K562 (cell line): ENCODE data around the gene CTXN1. TPM values are rescaled to one million over a fixed set of nuclear protein-coding genes. Genes with fewer than 3 reads are reported as not detected.

Experiments used
- BMI1 ChIP-seq: fragments of 150-350 bp; IDR thresholded peaks from 2 replicates; pipeline ENCODE4 v1.6.1; 2014; ENCODE audit warnings: low read length
- CBX3 ChIP-seq, 2 experiments: IDR thresholded peaks; 1 replicate in 1 of 2; 2 replicates in 1 of 2; pipeline ENCODE4 v1.6.1; 2012; ENCODE audit warnings: inconsistent platforms in 2 of 2, low read length in 2 of 2, borderline replicate concordance in 1 of 2, control low read depth in 1 of 2
- CTBP1 ChIP-seq: fragments of 450-650 bp; IDR thresholded peaks from 2 replicates; pipeline ENCODE4 v1.6.1; 2016; ENCODE audit warnings: borderline replicate concordance
- FOS ChIP-seq: IDR thresholded peaks from 3 replicates; pipeline ENCODE4 v1.6.1; 2011; ENCODE audit not compliant: insufficient read length; ENCODE audit errors: extremely low read depth
- GATAD2B ChIP-seq: fragments of 450-650 bp; IDR thresholded peaks from 2 replicates; pipeline ENCODE4 v1.6.1; 2017; ENCODE audit warnings: mild to moderate bottlenecking, borderline replicate concordance
- KLF1 ChIP-seq: fragments of 450-650 bp; IDR thresholded peaks from 2 replicates; pipeline ENCODE4 v1.6.1; 2016; ENCODE audit warnings: missing genetic modification characterization, missing compliant biosample characterization
- MAZ ChIP-seq, 2 experiments: fragments of 450-650 bp in 1 of 2; sonication (generic) in 1 of 2; formaldehyde crosslinking; IDR thresholded peaks in 1 of 2; conservative IDR thresholded peaks in 1 of 2; 2 replicates each; pipeline versions ENCODE4 v1.4.0 to v1.5.0; 2020; ENCODE audit warnings: mild to moderate bottlenecking in 1 of 2, missing genetic modification reagents in 1 of 2
- NFIC ChIP-seq: fragments of 450-650 bp; IDR thresholded peaks from 2 replicates; pipeline ENCODE4 v1.6.1; 2017; ENCODE audit warnings: mild to moderate bottlenecking, inconsistent platforms
- POLR2A ChIP-seq: fragments of 450-650 bp; conservative IDR thresholded peaks from 2 replicates; pipeline ENCODE4 v1.6.1; 2016
- TAF1 ChIP-seq: IDR thresholded peaks from 2 replicates; pipeline ENCODE4 v1.6.1; 2011; ENCODE audit warnings: mild to moderate bottlenecking, low read length, moderate library complexity; ENCODE audit not compliant: insufficient read depth, control insufficient read depth, severe bottlenecking; ENCODE audit errors: extremely low read depth
- ZC3H4 ChIP-seq: sonication (generic); formaldehyde crosslinking; IDR thresholded peaks from 2 replicates; pipeline ENCODE4 v1.9.0; 2021; ENCODE audit warnings: missing genetic modification reagents, borderline replicate concordance
- ZFPM2 ChIP-seq: fragments of 250-450 bp; sonication (Bioruptor Pico); IDR thresholded peaks from 2 replicates; pipeline ENCODE4 v1.5.1; 2022; ENCODE audit warnings: mild to moderate bottlenecking
- ZNF224 ChIP-seq: sonication (generic); formaldehyde crosslinking; IDR thresholded peaks from 2 replicates; pipeline ENCODE4 v1.8.0; 2022; ENCODE audit warnings: mild to moderate bottlenecking, missing genetic modification reagents
- ZSCAN32 ChIP-seq: fragments of 450-650 bp; formaldehyde crosslinking; IDR thresholded peaks from 2 replicates; pipeline ENCODE4 v1.4.0; 2020; ENCODE audit warnings: mild to moderate bottlenecking, moderate library complexity
- polyA plus RNA-seq, 8 experiments: library from polyadenylated mRNA; depleted of rRNA in 4 of 8; stranded (reverse) in 5 of 8; unstranded in 3 of 8; fragments of >200 nt; fragmentation: Nextera tagmentation in 2 of 8; fragmentation: Illumina TruSeq in 1 of 8; extraction: Ambion mirVana in 2 of 8; extraction: Trizol in 1 of 8; gene quantifications; 2 replicates each; pipeline versions ENCODE4 v1.2.1 to v1.2.3, GENCODE V29; 2011 to 2014; ENCODE audit warnings: inconsistent platforms in 1 of 8, missing spikeins in 1 of 8
- total RNA-seq, 7 experiments: library from RNA; depleted of rRNA in 6 of 7; stranded (reverse); fragments of >200 nt in 6 of 7; fragmentation: Illumina TruSeq in 2 of 7; extraction: Trizol in 2 of 7; gene quantifications; 2 replicates each; pipeline versions ENCODE4 v1.2.1 to v1.2.3, GENCODE V29; 2011 to 2021; ENCODE audit warnings: low replicate concordance in 1 of 7
- TF ChIP-seq, protein P1 (sequence below): sonication (generic); formaldehyde crosslinking; IDR thresholded peaks from 2 replicates; pipeline ENCODE4 v1.8.1; 2022; ENCODE audit warnings: missing genetic modification reagents
- TF ChIP-seq, protein P2 (sequence below): fragments of 450-650 bp; formaldehyde crosslinking; IDR thresholded peaks from 2 replicates; pipeline ENCODE4 v1.4.0; 2022; ENCODE audit warnings: missing genetic modification characterization
- TF ChIP-seq, protein P3 (sequence below), 2 experiments: fragments of 450-650 bp in 1 of 2; sonication (generic) in 1 of 2; formaldehyde crosslinking in 1 of 2; IDR thresholded peaks; 2 replicates each; pipeline versions ENCODE4 v1.7.1 to v1.9.0; 2016 to 2022; ENCODE audit warnings: inconsistent platforms in 1 of 2, mild to moderate bottlenecking in 1 of 2, missing genetic modification reagents in 1 of 2

The CTXN1 gene
- total and polyA plus RNA-seq, 9 of the 15 experiments (the other 6 are each of a cell fraction or from before 2014, with no cell fraction given) = 0.15 to 37.4 (median 1.8) TPM; not detected in 2

DNA sequence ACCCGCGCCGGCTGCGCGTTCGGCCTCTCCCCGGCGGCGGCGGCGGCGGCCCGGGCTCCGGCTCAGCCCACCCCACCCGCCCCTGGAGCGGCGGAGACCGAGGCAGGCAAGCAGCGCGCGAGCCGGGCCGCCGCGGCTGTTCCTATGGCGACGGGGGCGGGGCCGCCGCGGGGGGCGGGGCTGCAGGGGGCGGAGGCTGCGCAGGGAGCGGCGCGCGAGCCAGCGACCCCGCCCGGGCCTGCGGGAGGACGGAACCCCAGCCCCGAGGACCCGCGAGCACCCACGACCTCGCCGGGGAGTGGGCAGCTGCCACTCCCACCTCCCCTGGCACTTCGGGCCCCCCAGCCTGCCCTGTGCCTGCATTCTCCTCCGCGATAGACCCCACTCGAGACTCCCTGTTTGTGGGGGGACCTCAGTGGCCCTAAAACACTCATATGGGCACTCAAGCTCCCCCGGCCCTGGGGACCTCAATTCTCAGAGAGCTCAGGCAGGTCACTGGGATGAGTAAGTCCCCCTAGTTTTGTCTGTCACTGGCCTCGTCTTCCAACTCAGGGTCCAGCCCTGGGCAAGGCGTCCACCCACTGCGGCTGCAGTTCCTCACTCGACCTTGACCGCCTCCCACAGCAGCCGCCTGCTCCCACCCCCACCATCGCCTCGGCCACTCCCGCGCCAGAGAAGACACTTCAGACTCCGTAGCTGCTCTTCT, at the start of gene CTXN1 (continued):
- TF ChIP-seq ZSCAN32 = 0 out of 2 replicates have a peak, but pooled peaks have one; percentile 15
- TF ChIP-seq, protein P1, sequence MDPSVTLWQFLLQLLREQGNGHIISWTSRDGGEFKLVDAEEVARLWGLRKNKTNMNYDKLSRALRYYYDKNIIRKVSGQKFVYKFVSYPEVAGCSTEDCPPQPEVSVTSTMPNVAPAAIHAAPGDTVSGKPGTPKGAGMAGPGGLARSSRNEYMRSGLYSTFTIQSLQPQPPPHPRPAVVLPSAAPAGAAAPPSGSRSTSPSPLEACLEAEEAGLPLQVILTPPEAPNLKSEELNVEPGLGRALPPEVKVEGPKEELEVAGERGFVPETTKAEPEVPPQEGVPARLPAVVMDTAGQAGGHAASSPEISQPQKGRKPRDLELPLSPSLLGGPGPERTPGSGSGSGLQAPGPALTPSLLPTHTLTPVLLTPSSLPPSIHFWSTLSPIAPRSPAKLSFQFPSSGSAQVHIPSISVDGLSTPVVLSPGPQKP (CRISPR knock-in tag) = no peak
- TF ChIP-seq, protein P2, sequence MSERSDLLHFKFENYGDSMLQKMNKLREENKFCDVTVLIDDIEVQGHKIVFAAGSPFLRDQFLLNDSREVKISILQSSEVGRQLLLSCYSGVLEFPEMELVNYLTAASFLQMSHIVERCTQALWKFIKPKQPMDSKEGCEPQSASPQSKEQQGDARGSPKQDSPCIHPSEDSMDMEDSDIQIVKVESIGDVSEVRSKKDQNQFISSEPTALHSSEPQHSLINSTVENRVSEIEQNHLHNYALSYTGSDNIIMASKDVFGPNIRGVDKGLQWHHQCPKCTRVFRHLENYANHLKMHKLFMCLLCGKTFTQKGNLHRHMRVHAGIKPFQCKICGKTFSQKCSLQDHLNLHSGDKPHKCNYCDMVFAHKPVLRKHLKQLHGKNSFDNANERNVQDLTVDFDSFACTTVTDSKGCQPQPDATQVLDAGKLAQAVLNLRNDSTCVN (CRISPR knock-in tag) = 0 out of 2 replicates have a peak, but pooled peaks have one; percentile 57
- TF ChIP-seq ZC3H4 = no peak
- peak in 1 of 2 experiments; percentile 77; a peak in 2 of 4 replicates for TF ChIP-seq MAZ (CRISPR knock-in tag; conservative IDR thresholded peaks at IDR 0.05 in 1 of 2, IDR thresholded peaks at IDR 0.05 in 1 of 2)
- TF ChIP-seq CTBP1 = no peak
- TF ChIP-seq CBX3 (IDR thresholded peaks at IDR 0.05; ENCODE audit: borderline replicate concordance in 1 of 2, low read length in 2 of 2) = no peak
- TF ChIP-seq, protein P3, sequence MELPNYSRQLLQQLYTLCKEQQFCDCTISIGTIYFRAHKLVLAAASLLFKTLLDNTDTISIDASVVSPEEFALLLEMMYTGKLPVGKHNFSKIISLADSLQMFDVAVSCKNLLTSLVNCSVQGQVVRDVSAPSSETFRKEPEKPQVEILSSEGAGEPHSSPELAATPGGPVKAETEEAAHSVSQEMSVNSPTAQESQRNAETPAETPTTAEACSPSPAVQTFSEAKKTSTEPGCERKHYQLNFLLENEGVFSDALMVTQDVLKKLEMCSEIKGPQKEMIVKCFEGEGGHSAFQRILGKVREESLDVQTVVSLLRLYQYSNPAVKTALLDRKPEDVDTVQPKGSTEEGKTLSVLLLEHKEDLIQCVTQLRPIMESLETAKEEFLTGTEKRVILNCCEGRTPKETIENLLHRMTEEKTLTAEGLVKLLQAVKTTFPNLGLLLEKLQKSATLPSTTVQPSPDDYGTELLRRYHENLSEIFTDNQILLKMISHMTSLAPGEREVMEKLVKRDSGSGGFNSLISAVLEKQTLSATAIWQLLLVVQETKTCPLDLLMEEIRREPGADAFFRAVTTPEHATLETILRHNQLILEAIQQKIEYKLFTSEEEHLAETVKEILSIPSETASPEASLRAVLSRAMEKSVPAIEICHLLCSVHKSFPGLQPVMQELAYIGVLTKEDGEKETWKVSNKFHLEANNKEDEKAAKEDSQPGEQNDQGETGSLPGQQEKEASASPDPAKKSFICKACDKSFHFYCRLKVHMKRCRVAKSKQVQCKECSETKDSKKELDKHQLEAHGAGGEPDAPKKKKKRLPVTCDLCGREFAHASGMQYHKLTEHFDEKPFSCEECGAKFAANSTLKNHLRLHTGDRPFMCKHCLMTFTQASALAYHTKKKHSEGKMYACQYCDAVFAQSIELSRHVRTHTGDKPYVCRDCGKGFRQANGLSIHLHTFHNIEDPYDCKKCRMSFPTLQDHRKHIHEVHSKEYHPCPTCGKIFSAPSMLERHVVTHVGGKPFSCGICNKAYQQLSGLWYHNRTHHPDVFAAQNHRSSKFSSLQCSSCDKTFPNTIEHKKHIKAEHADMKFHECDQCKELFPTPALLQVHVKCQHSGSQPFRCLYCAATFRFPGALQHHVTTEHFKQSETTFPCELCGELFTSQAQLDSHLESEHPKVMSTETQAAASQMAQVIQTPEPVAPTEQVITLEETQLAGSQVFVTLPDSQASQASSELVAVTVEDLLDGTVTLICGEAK (IDR thresholded peaks at IDR 0.05) = no peak
- TF ChIP-seq, protein P3 (CRISPR knock-in tag; IDR thresholded peaks at IDR 0.05) = no peak
- TF ChIP-seq FOS = no peak
- no peak for TF ChIP-seq KLF1
- TF ChIP-seq TAF1 = no peak
- no peak for TF ChIP-seq GATAD2B
- 0 out of 2 replicates have a peak, but pooled peaks have one; percentile 28 for TF ChIP-seq ZFPM2 (CRISPR knock-in tag)
- no peak for TF ChIP-seq NFIC
- TF ChIP-seq BMI1 = no peak
- TF ChIP-seq ZNF224 = no peak
- TF ChIP-seq POLR2A = peak; percentile 82
